ENCODE results near the gene IL9R. TPM values are rescaled to one million over a fixed set of nuclear protein-coding genes. Genes with fewer than 3 reads are reported as not detected.

IL9R gene
- polyA plus RNA-seq, 1 experiment: not detected

- ChIA-PET CTCF (no interaction called here), POLR2A (no interaction called here)
- TF ChIP-seq, protein P1, sequence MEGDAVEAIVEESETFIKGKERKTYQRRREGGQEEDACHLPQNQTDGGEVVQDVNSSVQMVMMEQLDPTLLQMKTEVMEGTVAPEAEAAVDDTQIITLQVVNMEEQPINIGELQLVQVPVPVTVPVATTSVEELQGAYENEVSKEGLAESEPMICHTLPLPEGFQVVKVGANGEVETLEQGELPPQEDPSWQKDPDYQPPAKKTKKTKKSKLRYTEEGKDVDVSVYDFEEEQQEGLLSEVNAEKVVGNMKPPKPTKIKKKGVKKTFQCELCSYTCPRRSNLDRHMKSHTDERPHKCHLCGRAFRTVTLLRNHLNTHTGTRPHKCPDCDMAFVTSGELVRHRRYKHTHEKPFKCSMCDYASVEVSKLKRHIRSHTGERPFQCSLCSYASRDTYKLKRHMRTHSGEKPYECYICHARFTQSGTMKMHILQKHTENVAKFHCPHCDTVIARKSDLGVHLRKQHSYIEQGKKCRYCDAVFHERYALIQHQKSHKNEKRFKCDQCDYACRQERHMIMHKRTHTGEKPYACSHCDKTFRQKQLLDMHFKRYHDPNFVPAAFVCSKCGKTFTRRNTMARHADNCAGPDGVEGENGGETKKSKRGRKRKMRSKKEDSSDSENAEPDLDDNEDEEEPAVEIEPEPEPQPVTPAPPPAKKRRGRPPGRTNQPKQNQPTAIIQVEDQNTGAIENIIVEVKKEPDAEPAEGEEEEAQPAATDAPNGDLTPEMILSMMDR (IDR thresholded peaks at IDR 0.05; ENCODE audit: insufficient read depth, low read depth, low read length): no peak
- no peak overlapping the region for H3K4me3 ChIP-seq (ENCODE audit: low read depth, low read length)
- no peaks in the 10 kb centered on the region for H3K36me3 ChIP-seq (ENCODE audit: control insufficient read depth, insufficient read depth, low read length)
- H3K27me3 ChIP-seq (ENCODE audit: control insufficient read depth, insufficient read depth, low read length): no peaks in the 10 kb centered on the region
- no peak for DNase-seq (ENCODE audit: low read depth)
Measured at GRCh38 chrX:155956099-155956498, 41.4 kb upstream of the IL9R start.

- ChIA-PET CTCF (no interaction called here), POLR2A (no interaction called here)
- Histone ChIP-seq H3K36me3 (ENCODE audit: control insufficient read depth, insufficient read depth, low read length) (no peaks in the 10 kb centered on the region), H3K4me3 (ENCODE audit: low read depth, low read length) (no peak overlapping the region), H3K27me3 (ENCODE audit: control insufficient read depth, insufficient read depth, low read length) (no peaks in the 10 kb centered on the region)
- TF ChIP-seq, protein P1 (IDR thresholded peaks at IDR 0.05; ENCODE audit: insufficient read depth, low read depth, low read length): no peak
- DNase-seq (ENCODE audit: low read depth): no peak
Measured at GRCh38 chrX:155956649-155957048, 40.8 kb upstream of the IL9R start.

- POLR2A ChIA-PET: no interaction called here
- CTCF ChIA-PET: no interaction called here
- TF ChIP-seq, protein P1 (IDR thresholded peaks at IDR 0.05; ENCODE audit: insufficient read depth, low read depth, low read length): no peak
- Histone ChIP-seq H3K36me3 (ENCODE audit: control insufficient read depth, insufficient read depth, low read length) (no peaks in the 10 kb centered on the region), H3K4me3 (ENCODE audit: low read depth, low read length) (no peak overlapping the region), H3K27me3 (ENCODE audit: control insufficient read depth, insufficient read depth, low read length) (no peaks in the 10 kb centered on the region)
- DNase-seq (ENCODE audit: low read depth): no peak
Measured at GRCh38 chrX:155957843-155958242, 39.7 kb upstream of the IL9R start.

GRCh38 chrX:155959018-155959587 is 38.4 kb upstream of the IL9R start:
- ChIA-PET CTCF (no interaction called here), POLR2A (no interaction called here)
- H3K27me3 ChIP-seq (ENCODE audit: control insufficient read depth, insufficient read depth, low read length): no peaks in the 10 kb centered on the region
- no peak overlapping the region for H3K4me3 ChIP-seq (ENCODE audit: low read depth, low read length)
- DNase-seq (ENCODE audit: low read depth): no peak
- TF ChIP-seq, protein P1 (IDR thresholded peaks at IDR 0.05; ENCODE audit: insufficient read depth, low read depth, low read length): no peak
- H3K36me3 ChIP-seq (ENCODE audit: control insufficient read depth, insufficient read depth, low read length): no peaks in the 10 kb centered on the region

GRCh38 chrX:155962906-155963305 is 34.6 kb upstream of the IL9R start:
- Histone ChIP-seq H3K27me3 (ENCODE audit: control insufficient read depth, insufficient read depth, low read length) (no peaks in the 10 kb centered on the region), H3K36me3 (ENCODE audit: control insufficient read depth, insufficient read depth, low read length) (no peaks in the 10 kb centered on the region), H3K4me3 (ENCODE audit: low read depth, low read length) (no peak overlapping the region)
- DNase-seq (ENCODE audit: low read depth): no peak
- TF ChIP-seq, protein P1 (IDR thresholded peaks at IDR 0.05; ENCODE audit: insufficient read depth, low read depth, low read length): no peak
- ChIA-PET POLR2A (no interaction called here), CTCF (no interaction called here)

All from BJ (cell line).